Measurements from ENCODE around the gene CST2. TPM values are rescaled to one million over a fixed set of nuclear protein-coding genes. Genes with fewer than 3 reads are reported as not detected.
"Not testable (repeated sequence)": the region's sequence is repeated elsewhere in the genome, so short reads cannot be mapped to it uniquely, and the experiment has no call there.

The CST2 gene
- total and polyA plus RNA-seq, 2 donors = 0.94 to 12.7 TPM

- WGBS = 83% methylated on average over 2 of the region's 2 CpGs
- Histone ChIP-seq H3K9me3 (ENCODE audit: control insufficient read depth in 2 of 2, insufficient read depth in 1 of 2, low read length in 1 of 2) (no peaks in the 10 kb centered on the region), H3K4me3 (ENCODE audit: low read length in 2 of 2) (no peak overlapping the region), H3K27ac (ENCODE audit: low read depth in 1 of 2, low read length in 1 of 2) (peak overlapping the region; percentile 20 to 75), H3K4me1 (ENCODE audit: control insufficient read depth in 2 of 2, insufficient read depth in 2 of 2, low read length in 2 of 2) (peaks cover 0 to 36% of the 10 kb centered on the region in 2 donors), H3K27me3 (ENCODE audit: control insufficient read depth in 2 of 2, insufficient read depth in 1 of 2, low read length in 1 of 2) (no peaks in the 10 kb centered on the region), H3K36me3 (ENCODE audit: control insufficient read depth in 2 of 2, insufficient read depth in 2 of 2, low read length in 1 of 2) (no peaks in the 10 kb centered on the region)
- peak in 4 of 9 donors; percentile 18 to 44 (median 35) for DNase-seq (ENCODE audit: low read depth in 6 of 9, low spot score in 9 of 9)
These were observed 2.8 kb downstream of the CST2 start for GRCh38 chr20:23823621-23824324.

DNA sequence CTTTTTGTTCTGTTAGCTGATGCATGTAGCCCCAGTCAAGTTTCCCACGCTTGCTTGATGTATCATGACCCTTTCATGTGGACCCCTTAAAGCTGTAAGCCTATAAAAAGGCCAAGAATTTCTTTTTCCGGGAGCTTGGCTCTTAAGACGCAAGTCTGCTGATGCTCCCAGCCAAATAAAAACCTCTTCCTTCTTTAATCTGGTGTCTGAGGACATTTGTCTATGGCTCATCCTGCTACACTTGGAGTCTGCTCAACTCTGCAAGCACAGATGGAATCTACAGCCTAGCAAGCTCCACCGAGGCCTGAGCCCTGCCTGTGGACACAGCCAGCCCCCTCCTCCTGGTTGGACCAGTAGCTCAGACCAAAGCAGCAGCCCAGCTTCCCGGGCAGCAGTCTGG is 3.4 kb downstream of the CST2 start:
- no peak for DNase-seq (ENCODE audit: low read depth in 6 of 9, low spot score in 9 of 9)
- 94% methylated on average over 5 of the region's 5 CpGs for WGBS
- H3K27ac ChIP-seq (ENCODE audit: low read depth in 1 of 2, low read length in 1 of 2) = peak overlapping the region in 1 of 2 donors; percentile 75

DNA sequence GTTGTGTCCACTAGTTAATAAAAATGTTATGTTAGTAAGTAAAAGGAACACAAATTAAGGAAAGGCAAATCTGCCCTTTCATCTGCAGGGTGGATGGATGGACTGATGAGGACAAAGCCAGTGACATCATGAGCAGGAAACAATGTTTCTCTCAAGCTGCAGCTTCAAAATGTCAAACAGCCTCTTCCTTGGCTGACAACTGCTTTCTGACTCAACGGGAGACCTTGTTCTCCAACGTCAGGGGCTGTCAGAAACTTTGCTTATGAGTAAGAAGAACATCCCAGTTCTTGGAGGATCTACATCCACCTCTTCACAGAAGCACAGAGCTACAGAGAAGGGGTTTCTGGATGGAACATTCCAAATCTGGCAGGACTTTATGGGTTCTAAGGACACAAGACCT is 6.0 kb downstream of the CST2 start:
- peaks cover 0 to 27% of the 10 kb centered on the region in 2 donors for H3K4me1 ChIP-seq (ENCODE audit: control insufficient read depth in 2 of 2, insufficient read depth in 2 of 2, low read length in 2 of 2)
- no peaks in the 10 kb centered on the region for H3K36me3 ChIP-seq (ENCODE audit: control insufficient read depth in 2 of 2, insufficient read depth in 2 of 2, low read length in 1 of 2)
- H3K27me3 ChIP-seq (ENCODE audit: control insufficient read depth in 2 of 2, insufficient read depth in 1 of 2, low read length in 1 of 2) = no peaks in the 10 kb centered on the region
- no peak overlapping the region for H3K27ac ChIP-seq (ENCODE audit: low read depth in 1 of 2, low read length in 1 of 2)
- 74% methylated on average over 2 of the region's 2 CpGs for WGBS
- no peak for DNase-seq (ENCODE audit: low read depth in 6 of 9, low spot score in 9 of 9)
- H3K4me3 ChIP-seq (ENCODE audit: low read length in 2 of 2) = no peak overlapping the region
- no peaks in the 10 kb centered on the region for H3K9me3 ChIP-seq (ENCODE audit: control insufficient read depth in 2 of 2, insufficient read depth in 1 of 2, low read length in 1 of 2)

More for the DNA sequence above, 3.4 kb downstream of the CST2 start:
- no peaks in the 10 kb centered on the region for H3K9me3 ChIP-seq (ENCODE audit: control insufficient read depth in 2 of 2, insufficient read depth in 1 of 2, low read length in 1 of 2)
- H3K4me3 ChIP-seq (ENCODE audit: low read length in 2 of 2) = no peak overlapping the region
- H3K36me3 ChIP-seq (ENCODE audit: control insufficient read depth in 2 of 2, insufficient read depth in 2 of 2, low read length in 1 of 2) = no peaks in the 10 kb centered on the region
- no peaks in the 10 kb centered on the region for H3K27me3 ChIP-seq (ENCODE audit: control insufficient read depth in 2 of 2, insufficient read depth in 1 of 2, low read length in 1 of 2)
- peaks cover 0 to 36% of the 10 kb centered on the region in 2 donors for H3K4me1 ChIP-seq (ENCODE audit: control insufficient read depth in 2 of 2, insufficient read depth in 2 of 2, low read length in 2 of 2)

DNA sequence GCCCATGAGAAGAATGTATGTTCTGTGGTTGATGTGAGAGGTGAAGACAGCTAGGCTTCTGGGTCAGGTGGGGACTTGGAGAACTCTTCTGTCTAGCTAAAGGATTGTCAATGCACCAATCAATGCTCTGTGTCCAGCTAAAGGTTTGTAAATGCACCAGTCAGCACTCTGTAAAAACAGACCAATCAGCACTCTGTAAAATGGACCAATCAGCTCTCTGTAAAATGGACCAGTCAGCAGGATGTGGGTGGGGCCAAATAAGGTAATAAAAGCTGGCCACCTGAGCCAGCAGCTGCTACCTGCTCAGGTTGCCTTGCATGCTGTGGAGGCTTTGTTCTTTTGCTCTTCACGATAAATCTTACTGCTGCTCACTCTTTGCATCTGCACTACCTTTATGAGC is 15.0 kb downstream of the CST2 start:
- H3K4me1 ChIP-seq (ENCODE audit: control insufficient read depth in 2 of 2, insufficient read depth in 2 of 2, low read length in 2 of 2); H3K36me3 ChIP-seq (ENCODE audit: control insufficient read depth in 2 of 2, insufficient read depth in 2 of 2, low read length in 1 of 2); H3K27ac ChIP-seq (ENCODE audit: low read depth in 1 of 2, low read length in 1 of 2); H3K9me3 ChIP-seq (ENCODE audit: control insufficient read depth in 2 of 2, insufficient read depth in 1 of 2, low read length in 1 of 2); H3K4me3 ChIP-seq (ENCODE audit: low read length in 2 of 2); H3K27me3 ChIP-seq (ENCODE audit: control insufficient read depth in 2 of 2, insufficient read depth in 1 of 2, low read length in 1 of 2); DNase-seq (ENCODE audit: low read depth in 6 of 9, low spot score in 9 of 9): not testable (repeated sequence)
- 98% methylated on average over 1 of the region's 1 CpG for WGBS

GRCh38 chr20:23810349-23810748 is 16.2 kb downstream of the CST2 start:
- not testable (repeated sequence) for H3K36me3 ChIP-seq (ENCODE audit: control insufficient read depth in 2 of 2, insufficient read depth in 2 of 2, low read length in 1 of 2); H3K4me3 ChIP-seq (ENCODE audit: low read length in 2 of 2); H3K27me3 ChIP-seq (ENCODE audit: control insufficient read depth in 2 of 2, insufficient read depth in 1 of 2, low read length in 1 of 2); DNase-seq (ENCODE audit: low read depth in 6 of 9, low spot score in 9 of 9); H3K27ac ChIP-seq (ENCODE audit: low read depth in 1 of 2, low read length in 1 of 2); H3K9me3 ChIP-seq (ENCODE audit: control insufficient read depth in 2 of 2, insufficient read depth in 1 of 2, low read length in 1 of 2); H3K4me1 ChIP-seq (ENCODE audit: control insufficient read depth in 2 of 2, insufficient read depth in 2 of 2, low read length in 2 of 2)
- WGBS = 95% methylated on average over 2 of the region's 2 CpGs

DNA sequence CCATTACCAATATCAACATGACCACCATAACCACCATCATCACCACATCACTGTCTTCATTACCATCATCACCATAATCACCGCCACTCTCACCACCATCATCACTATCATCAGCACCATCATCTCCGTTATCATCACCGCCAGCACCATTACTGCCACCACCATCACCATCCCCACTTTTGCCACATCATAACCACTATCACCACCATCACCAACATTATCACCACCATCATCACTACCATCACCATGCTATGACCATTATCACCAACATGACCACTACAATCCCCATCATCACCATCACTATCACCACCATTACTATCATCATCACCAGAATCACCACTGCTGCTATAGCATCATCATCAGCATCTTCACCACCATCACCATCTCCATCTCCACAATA is 25.7 kb downstream of the CST2 start:
- Histone ChIP-seq H3K27me3 (ENCODE audit: control insufficient read depth in 2 of 2, insufficient read depth in 1 of 2, low read length in 1 of 2) (no peaks in the 10 kb centered on the region), H3K36me3 (ENCODE audit: control insufficient read depth in 2 of 2, insufficient read depth in 2 of 2, low read length in 1 of 2) (no peaks in the 10 kb centered on the region), H3K9me3 (ENCODE audit: control insufficient read depth in 2 of 2, insufficient read depth in 1 of 2, low read length in 1 of 2) (no peaks in the 10 kb centered on the region), H3K27ac (ENCODE audit: low read depth in 1 of 2, low read length in 1 of 2) (no peak overlapping the region), H3K4me3 (ENCODE audit: low read length in 2 of 2) (no peak overlapping the region), H3K4me1 (ENCODE audit: control insufficient read depth in 2 of 2, insufficient read depth in 2 of 2, low read length in 2 of 2) (no peaks in the 10 kb centered on the region)
- no peak for DNase-seq (ENCODE audit: low read depth in 6 of 9, low spot score in 9 of 9)
- 98% methylated on average over 3 of the region's 3 CpGs for WGBS

DNA sequence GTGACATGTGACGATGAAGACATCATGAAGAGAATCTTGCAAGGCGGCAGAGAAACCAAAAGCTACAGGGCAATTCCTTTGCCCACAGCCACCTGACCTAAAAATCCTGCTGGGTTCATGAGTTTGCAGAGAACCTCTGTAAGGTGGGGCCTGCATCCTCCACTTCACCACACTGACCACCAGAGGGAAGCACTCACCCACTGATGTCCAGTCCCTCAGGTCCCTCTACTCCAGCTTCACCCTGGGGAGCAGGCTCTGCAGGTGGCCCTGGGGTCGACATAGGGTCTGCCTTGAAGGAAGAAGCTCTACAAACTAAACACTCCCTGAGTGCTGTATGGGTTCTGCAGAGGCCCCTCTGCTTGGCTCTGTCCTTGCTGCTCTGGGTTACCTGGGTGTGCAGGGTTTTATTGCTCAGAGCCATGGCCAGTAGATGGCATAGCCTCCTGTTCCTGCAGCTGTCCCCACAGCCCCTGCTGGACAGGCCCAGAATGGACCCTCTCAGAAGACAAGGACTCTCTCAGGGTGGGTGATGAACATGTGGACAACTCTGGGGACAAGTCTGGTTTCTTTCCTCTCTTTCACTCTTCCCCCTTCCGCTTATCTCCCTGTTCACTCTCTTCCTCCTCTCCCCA is 27.2 kb downstream of the CST2 start:
- DNase-seq (ENCODE audit: low read depth in 6 of 9, low spot score in 9 of 9) = peak in 3 of 9 donors; percentile 22 to 36 (median 31)
- not testable (repeated sequence) for H3K36me3 ChIP-seq (ENCODE audit: control insufficient read depth in 2 of 2, insufficient read depth in 2 of 2, low read length in 1 of 2)
- WGBS = 54% methylated on average over 4 of the region's 4 CpGs

DNA sequence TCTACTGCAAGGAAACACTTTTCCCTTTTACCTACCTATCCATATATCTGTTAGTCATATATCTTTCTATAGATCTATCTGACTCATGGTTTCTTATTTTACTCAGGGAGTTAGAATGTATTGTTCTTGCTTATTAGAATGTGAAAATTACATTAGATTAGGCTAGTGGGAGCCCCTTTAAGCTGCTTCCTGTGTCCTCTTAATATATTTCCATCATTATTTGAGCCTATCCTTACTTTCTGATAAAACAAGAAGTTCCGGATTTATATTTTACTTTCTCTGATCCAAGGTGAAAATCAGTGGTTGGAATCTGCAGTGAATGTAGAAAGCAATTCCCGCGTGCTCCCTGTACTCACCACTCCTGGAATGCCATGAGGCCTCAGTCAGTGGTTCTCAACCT is 31.0 kb downstream of the CST2 start:
- Histone ChIP-seq H3K27me3 (ENCODE audit: control insufficient read depth in 2 of 2, insufficient read depth in 1 of 2, low read length in 1 of 2) (no peaks in the 10 kb centered on the region), H3K4me1 (ENCODE audit: control insufficient read depth in 2 of 2, insufficient read depth in 2 of 2, low read length in 2 of 2) (no peaks in the 10 kb centered on the region), H3K36me3 (ENCODE audit: control insufficient read depth in 2 of 2, insufficient read depth in 2 of 2, low read length in 1 of 2) (no peaks in the 10 kb centered on the region), H3K4me3 (ENCODE audit: low read length in 2 of 2) (no peak overlapping the region), H3K27ac (ENCODE audit: low read depth in 1 of 2, low read length in 1 of 2) (no peak overlapping the region), H3K9me3 (ENCODE audit: control insufficient read depth in 2 of 2, insufficient read depth in 1 of 2, low read length in 1 of 2) (no peaks in the 10 kb centered on the region)
- DNase-seq (ENCODE audit: low read depth in 6 of 9, low spot score in 9 of 9) = no peak
- 93% methylated on average over 3 of the region's 3 CpGs for WGBS

More for the DNA sequence above, 27.2 kb downstream of the CST2 start:
- H3K4me3 ChIP-seq (ENCODE audit: low read length in 2 of 2); H3K9me3 ChIP-seq (ENCODE audit: control insufficient read depth in 2 of 2, insufficient read depth in 1 of 2, low read length in 1 of 2); H3K27me3 ChIP-seq (ENCODE audit: control insufficient read depth in 2 of 2, insufficient read depth in 1 of 2, low read length in 1 of 2); H3K4me1 ChIP-seq (ENCODE audit: control insufficient read depth in 2 of 2, insufficient read depth in 2 of 2, low read length in 2 of 2); H3K27ac ChIP-seq (ENCODE audit: low read depth in 1 of 2, low read length in 1 of 2): not testable (repeated sequence)

DNA sequence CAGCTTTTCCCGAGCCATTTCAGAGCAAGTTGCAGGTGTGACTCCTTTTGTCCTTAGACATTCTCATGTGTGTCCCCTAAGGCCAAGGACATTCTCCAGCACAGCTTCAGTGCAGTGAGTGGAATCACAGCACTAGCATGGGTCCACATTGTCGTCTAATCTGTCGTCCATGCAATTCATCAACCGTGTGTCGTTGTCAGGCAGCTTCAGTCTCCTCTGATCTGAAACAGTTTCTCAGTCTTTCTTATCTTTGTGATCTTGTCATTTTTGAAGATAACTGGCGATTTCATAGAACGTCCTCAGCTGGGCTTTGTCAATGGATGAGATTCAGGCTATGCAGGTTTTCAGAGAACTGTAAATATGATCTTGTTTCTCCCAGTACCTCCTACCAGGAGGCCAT is 31.7 kb downstream of the CST2 start:
- Histone ChIP-seq H3K4me1 (ENCODE audit: control insufficient read depth in 2 of 2, insufficient read depth in 2 of 2, low read length in 2 of 2) (no peaks in the 10 kb centered on the region), H3K36me3 (ENCODE audit: control insufficient read depth in 2 of 2, insufficient read depth in 2 of 2, low read length in 1 of 2) (no peaks in the 10 kb centered on the region), H3K4me3 (ENCODE audit: low read length in 2 of 2) (no peak overlapping the region), H3K27ac (ENCODE audit: low read depth in 1 of 2, low read length in 1 of 2) (no peak overlapping the region), H3K9me3 (ENCODE audit: control insufficient read depth in 2 of 2, insufficient read depth in 1 of 2, low read length in 1 of 2) (no peaks in the 10 kb centered on the region), H3K27me3 (ENCODE audit: control insufficient read depth in 2 of 2, insufficient read depth in 1 of 2, low read length in 1 of 2) (no peaks in the 10 kb centered on the region)
- WGBS = 74% methylated on average over 7 of the region's 7 CpGs
- DNase-seq (ENCODE audit: low read depth in 6 of 9, low spot score in 9 of 9) = no peak

Measured in thymus (tissue), 11 donors.